Esophagus squamous epithelium (tissue), 4 donors: Measurements from ENCODE around the gene LGR4.

Experiments
- POLR2A ChIP-seq, 4 donors: fragments of 450-650 bp; IDR thresholded peaks; one replicate each; pipeline ENCODE4 v1.6.1; 2017; ENCODE audit warnings: antibody characterized with exemption in 4 of 4, mild to moderate bottlenecking in 4 of 4, moderate library complexity in 3 of 4
- TF ChIP-seq, protein P1 (sequence below), 6 experiments: fragments of 450-650 bp in 4 of 6; fragments of 200-600 bp in 2 of 6; sonication (generic) in 2 of 6; IDR thresholded peaks; one replicate each; pipeline ENCODE4 v1.5.1; 2016 to 2019; ENCODE audit warnings: antibody characterized with exemption in 6 of 6, mild to moderate bottlenecking in 4 of 6, moderate library complexity in 4 of 6

DNA sequence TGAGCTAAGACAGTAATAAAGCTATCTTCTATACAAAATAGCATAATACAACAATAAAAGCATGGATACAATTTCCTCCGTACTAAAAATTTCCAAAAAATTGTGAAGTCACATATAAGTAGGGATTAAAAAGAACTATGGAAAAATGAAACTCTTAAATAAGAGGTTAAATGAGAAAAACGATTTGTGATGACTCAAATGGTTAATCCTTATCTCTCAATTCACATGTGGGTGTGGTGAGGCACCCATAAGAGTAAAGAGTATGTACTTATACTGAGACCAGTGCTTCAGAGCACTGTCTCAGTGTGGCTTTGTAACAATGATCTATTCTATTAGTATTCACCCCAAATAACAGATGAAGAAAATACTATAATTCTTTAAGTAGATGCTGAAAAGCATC is 84.6 kb downstream of the LGR4 start:
- TF ChIP-seq, protein P1, sequence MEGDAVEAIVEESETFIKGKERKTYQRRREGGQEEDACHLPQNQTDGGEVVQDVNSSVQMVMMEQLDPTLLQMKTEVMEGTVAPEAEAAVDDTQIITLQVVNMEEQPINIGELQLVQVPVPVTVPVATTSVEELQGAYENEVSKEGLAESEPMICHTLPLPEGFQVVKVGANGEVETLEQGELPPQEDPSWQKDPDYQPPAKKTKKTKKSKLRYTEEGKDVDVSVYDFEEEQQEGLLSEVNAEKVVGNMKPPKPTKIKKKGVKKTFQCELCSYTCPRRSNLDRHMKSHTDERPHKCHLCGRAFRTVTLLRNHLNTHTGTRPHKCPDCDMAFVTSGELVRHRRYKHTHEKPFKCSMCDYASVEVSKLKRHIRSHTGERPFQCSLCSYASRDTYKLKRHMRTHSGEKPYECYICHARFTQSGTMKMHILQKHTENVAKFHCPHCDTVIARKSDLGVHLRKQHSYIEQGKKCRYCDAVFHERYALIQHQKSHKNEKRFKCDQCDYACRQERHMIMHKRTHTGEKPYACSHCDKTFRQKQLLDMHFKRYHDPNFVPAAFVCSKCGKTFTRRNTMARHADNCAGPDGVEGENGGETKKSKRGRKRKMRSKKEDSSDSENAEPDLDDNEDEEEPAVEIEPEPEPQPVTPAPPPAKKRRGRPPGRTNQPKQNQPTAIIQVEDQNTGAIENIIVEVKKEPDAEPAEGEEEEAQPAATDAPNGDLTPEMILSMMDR (IDR thresholded peaks at IDR 0.05), result no peak
- no peak for TF ChIP-seq POLR2A (IDR thresholded peaks at IDR 0.05)
